Parietal lobe (tissue), 2 donors: Measurements from ENCODE around the gene FTO. TPM values are rescaled to one million over a fixed set of nuclear protein-coding genes. Genes with fewer than 3 reads are reported as not detected.

Source experiments
- small RNA-seq: library from RNA; depleted of rRNA; stranded (forward); fragments of <200 nt; gene quantifications from one replicate; pipeline ENCODE3, GENCODE V24; 2014; ENCODE audit warnings: low replicate concordance
- total RNA-seq: library from RNA; depleted of rRNA; stranded (reverse); fragments of >200 nt; gene quantifications from one replicate; pipeline ENCODE4 v1.2.3, GENCODE V29; 2014

Gene FTO
- 162 TPM for total RNA-seq

GRCh38 chr16:53703590-53704444, at the start of gene FTO, which contains the start of gene RPGRIP1L:
TSS of gene FTO (plus strand) at chr16:53704156.
TSS of gene RPGRIP1L (minus strand) at chr16:53703859. CDS start at chr16:53700723, 3,136 bp downstream.

Small RNA genes within 50 kb of the gene (small RNA-seq; reads per million reads assigned to genes)
- gene AC007347.2, result not detected

Other genes with a start within 250 kb of the FTO start
- gene AKTIP, start 200.9 kb upstream of the FTO start, total RNA-seq, result 84.2 TPM
- 38.5 TPM for gene RPGRIP1L, start 297 bp upstream of the FTO start, total RNA-seq